ENCODE measurements around the gene ABHD4.
A peak's percentile ranks its signal among the peaks of the same experiment; 100 is the strongest.
"Not testable (repeated sequence)": the region's sequence is repeated elsewhere in the genome, so short reads cannot be mapped to it uniquely, and the experiment has no call there.

The ABHD4 gene

GRCh38 chr14:22630066-22630465 is 32.0 kb downstream of the ABHD4 start:
- FAIRE-seq: no peak

DNA sequence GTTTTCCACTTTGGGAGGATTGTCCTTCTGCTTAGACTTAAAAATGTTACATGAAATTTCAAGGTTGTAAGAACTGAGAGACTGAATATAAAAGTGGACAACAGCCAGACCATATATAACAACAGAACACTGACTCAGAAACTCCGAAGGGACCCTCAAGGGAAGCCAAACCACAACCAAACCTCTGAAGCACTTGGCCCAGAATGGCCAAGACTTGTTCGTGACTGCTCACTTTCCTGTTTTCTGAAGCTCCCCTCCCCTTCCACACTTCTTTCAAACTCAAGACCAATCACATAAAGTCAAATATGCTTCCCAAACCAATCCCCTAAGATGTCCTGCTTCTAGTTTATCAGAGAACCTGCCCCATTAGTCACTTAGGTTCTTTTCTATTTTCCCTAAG is 32.4 kb downstream of the ABHD4 start:
- no peak for FAIRE-seq

GRCh38 chr14:22634233-22634900 is 36.3 kb downstream of the ABHD4 start:
- no peak for FAIRE-seq

DNA sequence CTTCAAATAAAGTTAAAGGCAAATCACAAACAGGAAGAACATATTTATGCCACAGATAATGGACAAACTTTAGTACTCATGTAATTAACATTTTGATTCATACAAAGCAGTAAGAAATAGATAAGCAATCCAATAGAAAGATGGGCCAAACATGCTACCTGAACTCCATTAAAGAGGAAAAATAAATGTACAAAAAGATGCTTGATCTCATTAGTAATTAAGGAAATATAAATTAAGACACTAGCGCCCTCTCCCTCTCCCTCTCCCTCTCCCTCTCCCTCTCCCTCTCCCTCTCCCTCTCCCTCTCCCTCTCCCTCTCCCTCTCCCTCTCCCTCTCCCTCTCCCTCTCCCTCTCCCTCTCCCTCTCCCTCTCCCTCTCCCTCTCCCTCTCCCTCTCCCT is 37.9 kb downstream of the ABHD4 start:
- not testable (repeated sequence) for FAIRE-seq

- no peak for FAIRE-seq
These were observed 42.1 kb downstream of the ABHD4 start for GRCh38 chr14:22640192-22640591.

DNA sequence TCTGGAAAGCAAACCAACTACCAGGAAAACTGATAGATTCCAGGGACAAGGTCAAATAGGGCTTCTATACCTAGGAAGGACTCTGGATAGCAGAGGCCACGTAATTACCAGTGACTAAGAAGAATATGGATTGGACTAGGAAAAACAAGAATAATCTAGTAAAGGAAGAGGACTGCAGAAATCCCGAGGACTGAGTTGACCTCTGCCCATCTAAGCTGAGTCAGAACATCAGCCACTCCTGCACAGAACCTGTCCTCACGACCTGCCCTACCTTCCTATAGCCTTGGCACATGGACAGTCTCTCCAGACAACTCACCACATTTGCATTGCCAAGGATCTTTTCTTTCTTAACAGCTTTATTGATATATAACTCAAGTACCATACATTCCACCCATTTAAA is 43.7 kb downstream of the ABHD4 start:
- no peak for FAIRE-seq

- no peak for FAIRE-seq
These were observed 46.2 kb downstream of the ABHD4 start, which contains the start of gene OR6J1 for GRCh38 chr14:22644305-22644635. OR6J1 (minus strand) TSS chr14:22644352; CDS start chr14:22634811, 9,541 bp downstream.

DNA sequence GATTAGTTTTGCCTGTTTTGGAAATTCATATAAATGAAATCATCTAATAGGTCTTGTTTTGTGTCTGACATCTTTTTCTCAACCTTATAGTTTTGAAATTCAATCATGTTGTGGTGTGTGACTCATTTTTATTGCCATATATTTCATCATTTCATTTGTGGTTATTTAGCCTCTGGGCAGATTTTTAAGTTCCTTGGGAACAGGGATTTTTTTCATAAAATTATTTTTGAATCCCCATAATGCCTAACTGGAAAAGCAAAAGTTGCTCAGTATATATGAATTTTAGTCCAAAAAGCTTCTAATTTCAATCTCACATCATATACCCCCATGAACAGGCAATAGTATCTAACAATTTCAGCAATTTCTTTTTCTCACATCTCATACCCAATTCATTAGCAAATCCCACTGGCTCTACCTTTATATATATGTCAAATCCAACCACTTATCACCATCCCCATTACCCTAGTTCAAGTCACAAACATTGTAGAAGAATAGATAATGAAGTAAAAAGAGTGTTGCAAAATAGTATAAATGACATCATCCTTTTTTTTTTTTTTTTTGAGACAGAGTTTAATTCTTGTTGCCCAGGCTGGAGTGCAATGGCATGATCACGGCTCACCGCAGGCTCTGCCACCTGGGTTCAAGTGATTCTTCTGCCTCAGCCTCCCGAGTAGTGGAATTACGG is 48.6 kb downstream of the ABHD4 start:
- FAIRE-seq: no peak

DNA sequence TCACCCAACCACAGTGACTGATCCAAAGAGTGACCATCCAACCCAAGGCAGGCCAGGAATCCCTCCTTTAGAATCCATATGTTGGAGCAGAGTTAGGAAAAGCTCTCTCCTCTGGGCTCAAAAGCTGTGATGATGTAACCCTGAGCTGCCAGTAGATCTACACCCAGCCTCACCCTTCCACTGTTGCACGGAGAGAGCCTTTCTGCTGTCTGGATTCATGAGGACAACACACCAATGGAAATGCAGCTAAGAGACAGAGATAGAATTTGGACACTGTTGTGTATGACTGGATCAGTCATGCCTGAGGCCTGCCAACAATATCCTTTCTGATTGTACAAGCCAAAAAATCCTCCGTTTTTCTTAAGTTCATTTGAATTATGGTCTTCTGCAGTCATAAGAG is 50.4 kb downstream of the ABHD4 start:
- FAIRE-seq: no peak

- FAIRE-seq: no peak
These were observed 52.1 kb downstream of the ABHD4 start for GRCh38 chr14:22650046-22650739.

DNA sequence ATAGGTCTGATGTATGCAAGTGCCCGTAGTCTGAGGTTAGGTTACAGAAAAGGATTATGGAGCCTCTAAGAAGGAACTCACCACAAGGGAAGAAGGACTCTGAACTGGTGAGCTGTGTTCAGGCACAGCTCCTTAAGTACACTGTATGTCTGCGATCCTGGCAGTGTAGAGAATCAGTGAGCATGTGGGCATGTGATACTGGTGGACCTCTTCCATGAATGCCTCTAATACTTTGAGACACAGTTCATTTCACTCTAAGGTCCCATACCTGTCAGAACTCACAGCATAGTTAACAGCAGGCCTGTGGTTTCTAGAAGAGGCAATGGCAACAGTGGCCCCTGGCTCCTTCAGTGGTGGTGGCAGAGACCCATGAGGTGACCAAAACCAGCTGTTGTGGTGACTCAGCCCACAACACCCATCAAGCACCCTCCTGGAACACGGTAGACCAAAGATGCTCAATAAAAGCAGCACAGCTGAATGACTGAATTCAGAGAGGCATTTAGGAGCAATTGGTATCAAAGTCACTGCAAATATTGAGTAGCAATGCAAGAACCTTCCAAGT is 52.9 kb downstream of the ABHD4 start:
- FAIRE-seq: no peak

DNA sequence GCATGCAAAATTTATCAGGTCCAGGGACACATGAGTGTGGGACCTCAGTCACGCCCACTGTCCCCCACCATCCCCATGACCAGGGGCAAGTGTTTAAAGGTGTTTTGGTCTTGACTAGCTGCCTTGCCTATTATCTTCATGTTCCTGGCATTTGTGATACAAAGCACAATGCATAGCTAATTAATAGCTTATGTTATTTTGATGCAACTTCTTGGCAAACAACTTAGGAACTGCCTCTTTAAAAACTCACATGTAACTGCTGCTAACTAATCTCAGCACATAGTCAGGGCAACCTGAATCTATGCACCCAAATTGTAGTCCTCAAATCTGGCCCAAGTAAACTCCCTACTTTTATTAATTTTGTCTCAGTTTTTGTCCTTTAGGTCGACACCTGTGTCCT is 53.5 kb downstream of the ABHD4 start:
- no peak for FAIRE-seq

- FAIRE-seq: peak; percentile 77
These were observed 55.0 kb downstream of the ABHD4 start for GRCh38 chr14:22653012-22653621.

GRCh38 chr14:22656226-22656625 is 58.1 kb downstream of the ABHD4 start:
- FAIRE-seq: no peak

DNA sequence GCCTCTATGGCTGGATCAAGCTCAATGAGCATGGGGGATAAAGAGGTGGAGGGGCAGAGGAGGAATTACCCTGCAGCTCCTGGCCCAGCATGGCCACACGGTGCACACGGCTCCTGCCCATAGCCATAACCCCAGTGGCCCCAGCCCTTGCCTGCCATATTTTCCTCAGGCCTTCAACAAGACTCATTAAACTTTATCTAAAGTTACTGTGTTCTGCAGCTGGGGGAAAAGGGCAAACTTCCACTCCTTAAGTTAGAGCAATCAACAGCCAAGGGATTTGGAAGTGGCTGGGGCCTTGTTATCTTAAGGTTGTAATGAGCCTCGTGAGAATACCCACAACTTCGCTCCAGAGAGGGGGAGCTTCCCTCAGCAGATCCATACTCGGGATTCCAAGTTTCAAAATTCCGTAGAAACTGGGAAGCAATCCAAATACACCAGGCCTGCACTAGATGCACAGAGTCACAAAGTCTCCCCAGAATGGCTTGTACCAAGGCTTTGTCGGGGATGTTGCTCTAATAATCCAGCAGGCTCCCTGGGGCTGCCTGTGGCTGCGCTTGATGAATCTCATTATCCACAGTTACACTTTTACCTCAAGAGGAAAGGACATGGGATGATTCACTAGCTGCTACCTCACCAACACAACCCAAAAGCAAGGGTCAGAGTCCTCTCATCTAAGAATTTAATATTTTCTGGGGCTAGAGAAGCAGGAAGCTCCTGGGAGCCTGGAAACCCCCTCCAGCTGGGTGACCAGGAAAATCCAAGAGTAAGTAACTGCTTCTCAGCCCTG is 59.0 kb downstream of the ABHD4 start:
- no peak for FAIRE-seq

DNA sequence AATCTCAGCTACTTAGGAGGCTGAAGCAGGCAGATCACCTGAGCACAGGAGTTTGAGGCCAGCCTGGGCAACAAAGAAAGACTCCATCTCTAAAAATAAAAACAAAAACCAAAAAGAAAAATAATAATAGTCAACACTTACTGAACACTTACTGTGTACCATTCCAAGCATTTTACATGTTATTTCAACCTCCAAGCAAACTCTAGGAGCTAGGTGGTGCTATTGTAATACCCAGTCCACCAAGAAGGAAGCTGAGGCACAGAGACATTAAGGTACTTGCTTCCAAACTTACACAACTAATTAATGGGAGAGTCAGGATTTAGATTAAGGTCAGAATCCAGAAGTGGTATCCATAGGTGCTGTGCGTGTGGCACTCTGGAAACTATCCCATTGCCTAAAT is 59.8 kb downstream of the ABHD4 start:
- FAIRE-seq: no peak

- no peak for FAIRE-seq
These were observed 60.8 kb downstream of the ABHD4 start for GRCh38 chr14:22658946-22659345.

GRCh38 chr14:22660654-22661053 is 62.6 kb downstream of the ABHD4 start:
- FAIRE-seq: no peak
